Cerebellar nuclear complex (tissue), 1 donor: ENCODE data around the gene LRRC8A.
"Not testable (repeated sequence)": the region's sequence is repeated elsewhere in the genome, so short reads cannot be mapped to it uniquely, and the experiment has no call there.

ENCODE experiments used
- DNase-seq, 2 experiments: peaks; one replicate each; lab custom pipeline; 2025; lab: John Stamatoyannopoulos, UW

The LRRC8A gene

DNA sequence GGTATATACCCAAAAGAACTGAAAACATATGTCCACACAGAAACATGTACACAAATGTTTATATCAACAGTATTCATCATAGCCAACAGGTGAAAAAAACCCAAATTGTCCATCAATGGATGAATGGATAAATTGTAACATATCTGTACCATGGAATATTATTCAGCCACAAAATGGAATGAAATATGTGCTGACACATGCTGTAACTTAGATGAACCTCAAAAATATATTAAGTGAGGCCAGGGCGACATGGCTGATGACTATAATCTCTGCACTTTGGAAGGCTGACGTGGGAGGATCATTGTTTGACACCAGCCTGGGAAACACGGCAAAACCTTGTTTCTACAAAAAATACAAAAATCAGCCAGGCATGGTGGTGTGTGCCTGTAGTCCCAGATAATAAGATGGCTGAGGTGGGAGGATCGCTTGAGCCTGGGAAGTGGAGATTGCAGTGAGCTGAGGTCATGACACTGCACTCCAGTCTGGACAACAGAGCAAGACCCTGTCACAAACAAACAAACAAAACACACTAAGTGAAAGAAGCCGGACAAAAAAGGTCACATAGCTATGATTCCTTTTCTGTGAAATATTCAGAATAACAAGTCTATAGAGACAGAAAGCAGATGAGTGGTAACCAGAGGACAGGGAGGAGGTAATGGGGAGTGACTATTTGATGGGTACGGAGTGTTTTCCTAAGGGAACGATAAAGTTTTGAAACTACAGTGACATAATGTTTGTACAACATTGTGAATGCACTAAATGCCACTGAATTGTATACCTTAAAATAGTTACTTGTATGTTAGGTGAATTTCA, 11.6 kb upstream of the LRRC8A start:
- no peak for DNase-seq

DNA sequence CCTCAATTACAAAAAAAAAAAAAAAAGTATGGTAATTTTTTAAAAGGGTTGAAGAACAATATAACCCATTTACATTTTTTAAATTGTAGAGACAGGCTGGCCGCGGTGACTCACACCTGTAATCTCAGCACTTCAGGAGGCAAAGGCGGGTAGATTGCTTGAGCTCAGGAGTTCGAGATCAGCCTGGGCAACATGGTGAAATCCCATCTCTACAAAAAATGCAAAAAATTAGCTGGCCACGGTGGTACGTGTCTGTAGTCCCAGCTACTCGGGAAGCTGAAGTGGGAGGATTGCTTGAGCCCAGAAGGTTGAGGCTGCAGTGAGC, 11.0 kb upstream of the LRRC8A start:
- not testable (repeated sequence) for DNase-seq

- no peak for DNase-seq
Observed at GRCh38 chr9:128877852-128878251, 4.1 kb upstream of the LRRC8A start.

DNA sequence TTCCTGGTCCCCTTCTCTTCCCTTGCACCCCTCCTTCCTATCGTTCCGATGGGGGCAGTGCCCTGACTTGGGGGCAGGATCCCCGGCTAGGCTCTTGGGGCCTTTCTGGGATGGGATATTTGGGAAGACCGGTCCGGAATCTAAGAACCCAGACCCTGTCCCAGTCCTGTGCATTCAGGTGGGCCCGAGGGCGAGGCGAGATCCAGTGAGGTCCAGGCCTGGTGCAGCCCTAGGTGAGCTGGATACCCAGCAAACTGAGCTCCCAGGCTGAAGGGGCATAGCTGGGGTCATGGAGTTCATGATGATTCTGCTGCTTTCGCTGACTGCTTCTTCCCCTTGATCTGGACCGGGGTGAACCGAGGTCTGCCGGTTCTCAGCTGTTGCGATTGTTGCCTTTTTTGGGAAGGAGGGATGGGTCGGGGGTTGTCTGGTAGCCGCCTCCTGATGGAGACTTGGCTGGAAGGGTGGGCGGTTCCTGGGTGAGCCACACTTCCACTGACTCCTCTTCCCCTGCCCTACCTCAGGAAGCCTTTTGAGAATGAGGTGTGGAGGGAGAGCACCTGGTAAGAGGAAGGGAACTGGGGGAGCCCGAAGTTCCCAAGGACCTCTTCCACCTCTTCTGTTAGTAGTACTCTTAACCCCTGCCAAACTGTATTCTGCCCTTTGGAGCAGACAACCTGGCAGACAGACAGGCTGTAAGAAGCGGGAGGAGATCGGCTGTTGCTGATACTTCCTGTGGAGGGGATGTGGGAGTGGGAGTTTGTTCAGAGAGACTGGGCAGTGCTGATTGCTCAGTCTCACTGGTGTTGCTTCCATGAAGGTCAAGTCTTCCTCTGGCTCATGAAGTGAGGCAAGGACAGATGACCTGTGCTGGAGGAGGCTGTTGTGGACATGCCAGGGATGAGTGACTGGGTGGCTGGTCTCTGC, 1.0 kb downstream of the LRRC8A start:
- DNase-seq, result no peak

- no peak for DNase-seq
Observed at GRCh38 chr9:128884164-128884563, 2.2 kb downstream of the LRRC8A start.

DNA sequence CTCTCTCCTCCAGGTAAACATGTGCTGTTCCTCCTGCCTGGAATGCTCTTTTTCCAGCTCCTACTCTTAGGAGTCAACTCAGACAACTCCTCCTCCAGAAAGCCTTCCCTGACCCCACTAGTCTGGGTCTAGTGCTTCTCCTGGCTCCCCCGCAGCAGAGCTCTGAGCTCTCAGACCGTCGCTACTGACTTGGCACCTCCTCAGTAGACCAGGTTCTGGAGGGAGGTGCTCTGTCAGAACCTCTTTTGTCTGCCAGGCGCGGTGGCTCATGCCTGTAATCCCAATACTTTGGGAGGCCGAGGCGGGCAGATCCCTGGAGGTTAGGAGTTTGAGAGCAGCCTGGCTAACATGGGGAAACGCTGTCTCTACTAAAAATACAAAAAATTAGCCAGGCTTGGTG, 3.4 kb downstream of the LRRC8A start:
- DNase-seq, result peak in 1 of 2 experiments; percentile 16

DNA sequence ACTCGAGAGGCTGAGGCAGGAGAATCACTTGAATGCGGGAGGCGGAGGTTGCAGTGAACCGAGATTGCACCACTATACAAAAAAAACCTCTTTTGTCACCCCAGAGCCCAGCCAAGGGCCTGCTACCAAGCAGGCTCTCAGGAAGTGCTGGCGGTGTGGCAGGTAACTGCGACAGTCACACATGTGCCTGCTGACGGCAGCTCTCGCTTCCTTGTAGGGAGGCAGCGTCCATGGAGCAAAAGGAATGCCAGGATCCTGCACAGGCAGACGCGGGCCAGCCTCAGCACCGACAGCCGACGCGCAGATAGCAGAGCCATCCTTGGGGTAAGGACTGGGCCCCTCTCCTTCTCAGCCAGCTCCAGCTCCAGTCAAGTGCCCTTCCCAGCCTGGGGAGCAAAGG, 3.9 kb downstream of the LRRC8A start:
- no peak for DNase-seq

DNA sequence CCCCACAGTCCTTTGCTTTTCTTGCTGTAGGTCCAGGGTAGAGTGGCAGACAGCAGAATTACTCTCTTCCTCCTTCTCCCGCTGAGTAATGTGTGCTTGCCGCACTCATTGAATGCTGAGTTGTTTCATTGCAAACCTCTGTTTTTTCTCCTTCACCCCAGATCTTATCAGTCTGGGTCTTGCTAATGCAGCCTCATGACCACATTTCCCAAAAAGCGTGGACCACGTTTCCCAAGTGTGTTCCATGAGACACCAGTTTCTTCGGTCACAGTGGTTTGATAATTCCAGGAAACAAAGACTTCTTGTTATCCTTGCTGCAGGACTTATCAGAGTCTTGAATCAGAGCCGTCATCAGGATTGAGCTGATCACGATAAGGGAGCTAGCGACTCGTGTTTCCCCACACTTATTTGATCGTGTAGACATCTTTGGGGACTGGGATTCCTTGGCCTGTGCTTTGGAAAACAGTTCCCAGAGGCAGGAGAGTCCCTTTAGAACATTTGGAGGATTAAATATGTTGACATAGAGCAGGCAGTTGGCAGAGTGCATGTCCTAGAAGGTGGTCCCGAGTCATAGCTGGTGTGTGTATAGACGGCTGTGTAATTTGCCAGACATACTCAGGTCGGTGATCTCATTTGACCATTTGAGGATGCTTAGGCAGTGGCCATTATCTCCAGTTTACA, 4.4 kb downstream of the LRRC8A start:
- DNase-seq, result no peak

DNA sequence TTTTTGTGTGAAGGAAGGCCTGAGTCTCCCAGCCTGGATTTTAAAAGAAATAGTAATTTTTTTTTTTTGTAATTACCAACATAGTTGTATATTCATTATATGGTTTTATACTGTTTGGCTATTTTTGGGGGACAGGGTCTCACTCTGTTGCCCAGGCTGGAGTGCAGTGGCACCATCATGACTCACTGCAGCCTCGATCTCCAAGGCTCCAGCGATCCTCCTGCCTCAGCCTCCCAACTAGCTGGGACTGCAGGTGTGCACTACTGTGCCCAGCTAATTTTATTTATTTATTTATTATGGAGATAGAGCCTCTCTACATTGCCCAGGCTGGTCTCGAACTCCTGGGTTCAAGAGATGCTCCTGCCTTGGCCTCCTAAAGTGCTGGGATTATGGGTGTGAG, 5.1 kb downstream of the LRRC8A start:
- DNase-seq, result no peak

GRCh38 chr9:128887914-128888350, 6.0 kb downstream of the LRRC8A start:
- no peak for DNase-seq

DNA sequence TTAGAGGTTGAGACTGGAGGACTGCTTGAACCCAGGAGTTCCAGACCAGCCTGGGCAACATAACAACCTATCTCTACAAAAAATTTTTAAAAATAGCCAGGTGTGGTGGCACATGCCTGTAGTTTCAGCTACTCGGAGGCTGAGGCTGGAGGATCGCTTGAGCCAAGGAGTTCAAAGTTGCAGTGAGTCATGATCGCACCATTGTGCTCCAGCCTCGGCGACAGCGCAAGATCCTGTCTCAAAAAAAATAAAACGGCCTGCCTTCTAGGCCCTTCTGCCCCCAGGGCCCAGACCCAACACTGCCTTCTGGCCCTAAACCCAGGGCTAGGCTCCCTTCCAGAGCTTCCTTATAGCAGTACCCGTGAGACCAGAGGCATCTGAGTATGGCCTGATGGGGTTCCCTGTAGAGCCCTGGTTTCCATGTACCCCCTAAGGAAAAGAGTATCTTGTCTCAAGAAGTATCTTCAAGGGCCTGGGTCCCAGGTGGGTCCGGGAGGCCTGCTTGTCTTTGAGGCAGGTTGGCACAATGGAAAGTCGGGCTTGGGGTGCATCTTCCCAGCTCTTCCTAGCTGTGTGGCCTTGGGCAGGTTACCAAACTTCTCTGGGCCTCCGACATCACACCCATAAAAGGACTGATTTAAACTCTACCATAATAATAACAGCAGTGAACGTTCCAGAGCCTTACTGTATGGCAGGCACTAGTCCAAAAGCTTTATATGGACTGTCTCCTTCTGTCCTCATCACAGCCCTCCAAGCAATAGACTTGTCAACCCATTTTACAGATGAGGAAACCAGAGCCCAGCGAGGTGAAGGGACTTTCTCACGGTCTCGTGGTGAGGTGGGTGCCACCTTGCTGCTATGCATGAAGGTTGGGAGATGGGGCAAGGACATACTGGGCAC, 9.6 kb downstream of the LRRC8A start:
- DNase-seq, result no peak

DNA sequence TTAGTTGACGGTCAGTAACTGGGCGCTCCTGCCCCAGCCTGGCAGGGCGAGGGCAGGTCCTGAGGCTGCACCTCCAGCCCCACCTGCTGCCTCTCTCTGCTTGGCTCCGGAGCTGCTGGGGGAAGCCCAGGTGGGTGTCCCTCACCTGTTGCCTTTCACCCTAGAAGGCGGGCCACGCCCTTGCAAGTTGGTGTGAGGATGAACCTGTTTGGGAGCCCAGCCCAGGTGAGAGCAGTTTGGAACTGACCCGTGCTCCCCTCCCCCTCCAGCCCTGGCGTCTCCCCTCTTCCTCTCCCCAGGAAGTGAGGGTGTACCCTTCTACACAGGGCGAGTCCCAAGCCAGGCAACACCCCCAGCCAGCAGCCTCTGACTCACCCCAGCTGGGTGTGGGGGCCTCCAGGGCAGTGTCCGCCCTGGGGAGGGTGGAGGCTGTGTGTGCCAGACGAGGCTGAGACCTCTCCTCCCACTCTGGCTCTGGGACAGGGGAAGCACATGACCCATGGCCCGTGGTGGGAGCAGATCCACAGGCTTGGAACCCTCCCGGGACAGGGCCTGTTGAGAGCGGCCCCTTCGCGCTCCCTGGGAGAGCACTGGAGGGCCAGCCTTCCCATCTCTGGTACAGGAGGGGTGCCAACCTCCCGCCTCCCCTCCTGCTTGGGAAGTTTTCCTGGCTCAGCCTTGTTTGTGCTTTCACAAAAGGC, 10.4 kb downstream of the LRRC8A start:
- DNase-seq, result no peak

DNA sequence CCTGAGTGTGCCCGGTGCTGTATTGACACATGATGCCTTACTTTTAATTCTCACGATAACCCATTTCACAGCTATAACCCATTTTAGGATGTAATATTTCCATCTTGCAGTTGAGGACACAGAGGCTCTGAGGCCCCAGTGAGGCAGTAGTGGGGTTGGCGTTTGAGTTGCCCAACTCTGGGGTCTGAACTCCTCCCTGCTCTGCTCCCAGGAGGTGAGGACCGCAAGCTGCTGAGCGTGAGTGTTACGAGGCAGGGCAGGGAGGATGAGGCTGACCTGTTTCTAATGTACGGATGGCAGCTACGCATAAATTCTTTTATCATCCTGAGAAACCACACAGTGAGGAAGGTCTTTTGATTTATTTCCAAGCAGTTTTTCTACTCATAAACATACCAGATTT, 11.4 kb downstream of the LRRC8A start:
- DNase-seq, result no peak

DNA sequence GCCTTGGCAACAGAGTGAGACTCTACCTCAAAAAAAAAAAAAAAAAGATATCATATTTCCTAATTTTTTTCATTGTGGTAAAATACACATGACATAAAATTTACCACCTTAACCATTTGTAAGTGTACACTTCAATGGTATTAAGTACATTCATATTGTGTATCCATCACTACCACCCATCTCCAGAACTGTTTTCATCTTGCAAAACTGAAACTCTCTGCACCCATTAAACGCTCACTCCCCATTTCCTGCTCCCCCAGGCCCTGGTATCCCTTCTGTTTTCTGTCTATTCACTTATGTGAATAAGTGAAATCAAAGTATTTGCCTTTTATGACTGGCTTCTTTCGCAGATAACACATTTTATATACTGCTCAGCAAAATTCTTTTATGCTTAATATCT, 12.8 kb downstream of the LRRC8A start:
- no peak for DNase-seq

- DNase-seq, result no peak
Observed at GRCh38 chr9:128895556-128895955, 13.6 kb downstream of the LRRC8A start.

DNA sequence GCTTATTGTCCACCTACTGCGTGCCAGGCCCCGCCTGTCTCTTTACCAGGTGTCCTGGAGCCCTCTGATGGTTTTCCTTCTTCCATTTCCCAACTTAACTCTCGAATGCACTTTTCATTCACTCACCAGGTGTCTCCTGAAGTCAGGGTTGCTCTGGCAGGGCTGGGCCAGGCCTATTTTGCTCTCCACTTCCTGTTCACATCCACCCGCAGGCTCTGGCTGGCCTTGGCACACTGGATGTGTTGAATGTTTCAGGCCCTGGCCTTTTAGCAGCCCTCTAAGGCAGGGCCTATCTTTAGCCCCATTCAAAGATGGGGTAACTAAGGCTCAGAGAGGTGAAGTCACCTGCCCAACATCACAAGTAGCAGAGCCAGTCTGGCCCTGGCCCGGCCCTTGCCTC, 16.4 kb downstream of the LRRC8A start:
- DNase-seq, result no peak

- no peak for DNase-seq
Observed at GRCh38 chr9:128898845-128899565, 17.1 kb downstream of the LRRC8A start.

GRCh38 chr9:128899566-128900322, 17.8 kb downstream of the LRRC8A start:
- no peak for DNase-seq

- no peak for DNase-seq
Observed at GRCh38 chr9:128901379-128901778, 19.4 kb downstream of the LRRC8A start.
